ENCODE results near the gene POLR2E. TPM values are rescaled to one million over a fixed set of nuclear protein-coding genes. Genes with fewer than 3 reads are reported as not detected.

POLR2E gene
- total and polyA plus RNA-seq, 4 donors, result 51.8 to 211 (median 171) TPM

DNA sequence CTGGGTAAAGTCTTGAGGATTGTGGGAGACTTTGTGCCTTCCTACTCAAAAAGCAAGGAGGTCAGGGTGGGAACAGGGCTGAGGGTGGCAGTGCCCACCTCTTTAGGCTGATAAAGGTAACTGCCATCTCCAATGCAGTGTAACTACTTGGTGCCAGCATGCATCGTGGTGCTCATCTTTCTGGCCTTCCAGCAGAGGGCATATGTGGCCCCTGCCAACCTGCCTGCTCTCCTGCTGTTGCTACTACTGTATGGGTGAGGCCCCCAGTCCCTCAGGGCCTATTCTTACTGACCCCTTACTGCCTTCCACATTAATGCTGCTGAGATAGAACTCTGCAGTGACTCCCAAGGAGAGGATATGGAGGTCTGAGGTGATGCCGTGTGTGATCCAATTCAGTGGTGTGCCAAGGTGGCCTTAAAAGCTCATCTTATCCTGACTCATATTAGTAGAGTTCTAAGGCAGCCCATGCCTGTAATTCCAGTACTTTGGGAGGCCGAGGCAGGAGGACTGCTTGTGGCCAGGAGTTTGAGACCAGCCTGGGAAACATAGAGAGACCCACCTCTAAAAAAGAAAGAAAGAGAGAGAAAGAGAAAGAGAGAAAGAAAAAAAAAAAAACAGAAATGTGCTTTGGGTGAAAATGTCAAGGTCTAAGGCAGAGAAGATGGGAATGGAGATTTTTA is 37.9 kb downstream of the POLR2E start:
- DNase-seq (ENCODE audit: low spot score), result no peak
- H3K9me3 ChIP-seq (ENCODE audit: control insufficient read depth in 4 of 4, low read length in 3 of 4), result peaks cover 0 to 13% (median 0%) of the 10 kb centered on the region in 4 donors
- no peaks in the 10 kb centered on the region for H3K36me3 ChIP-seq (ENCODE audit: control insufficient read depth in 4 of 4, insufficient read depth in 3 of 4, low read depth in 1 of 4, low read length in 3 of 4)
- TF ChIP-seq, protein P1, sequence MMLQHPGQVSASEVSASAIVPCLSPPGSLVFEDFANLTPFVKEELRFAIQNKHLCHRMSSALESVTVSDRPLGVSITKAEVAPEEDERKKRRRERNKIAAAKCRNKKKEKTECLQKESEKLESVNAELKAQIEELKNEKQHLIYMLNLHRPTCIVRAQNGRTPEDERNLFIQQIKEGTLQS (IDR thresholded peaks at IDR 0.05), result no peak
- TF ChIP-seq, protein P2, sequence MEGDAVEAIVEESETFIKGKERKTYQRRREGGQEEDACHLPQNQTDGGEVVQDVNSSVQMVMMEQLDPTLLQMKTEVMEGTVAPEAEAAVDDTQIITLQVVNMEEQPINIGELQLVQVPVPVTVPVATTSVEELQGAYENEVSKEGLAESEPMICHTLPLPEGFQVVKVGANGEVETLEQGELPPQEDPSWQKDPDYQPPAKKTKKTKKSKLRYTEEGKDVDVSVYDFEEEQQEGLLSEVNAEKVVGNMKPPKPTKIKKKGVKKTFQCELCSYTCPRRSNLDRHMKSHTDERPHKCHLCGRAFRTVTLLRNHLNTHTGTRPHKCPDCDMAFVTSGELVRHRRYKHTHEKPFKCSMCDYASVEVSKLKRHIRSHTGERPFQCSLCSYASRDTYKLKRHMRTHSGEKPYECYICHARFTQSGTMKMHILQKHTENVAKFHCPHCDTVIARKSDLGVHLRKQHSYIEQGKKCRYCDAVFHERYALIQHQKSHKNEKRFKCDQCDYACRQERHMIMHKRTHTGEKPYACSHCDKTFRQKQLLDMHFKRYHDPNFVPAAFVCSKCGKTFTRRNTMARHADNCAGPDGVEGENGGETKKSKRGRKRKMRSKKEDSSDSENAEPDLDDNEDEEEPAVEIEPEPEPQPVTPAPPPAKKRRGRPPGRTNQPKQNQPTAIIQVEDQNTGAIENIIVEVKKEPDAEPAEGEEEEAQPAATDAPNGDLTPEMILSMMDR (IDR thresholded peaks at IDR 0.05; ENCODE audit: low read depth, low read length, missing input control), result peak; percentile 3
- no peak overlapping the region for H3K4me3 ChIP-seq (ENCODE audit: low read depth in 1 of 3, low read length in 3 of 3)
- H3K9ac ChIP-seq (ENCODE audit: low read depth in 1 of 2, low read length in 2 of 2), result no peak overlapping the region
- no peaks in the 10 kb centered on the region for H3K27me3 ChIP-seq (ENCODE audit: control insufficient read depth in 4 of 4, insufficient read depth in 4 of 4, low read length in 3 of 4)
- 56% methylated on average over 3 of the region's 3 CpGs for WGBS
- no peak overlapping the region for H3K27ac ChIP-seq (ENCODE audit: low read depth in 1 of 2, low read length in 2 of 2)
- no peaks in the 10 kb centered on the region for H3K4me1 ChIP-seq (ENCODE audit: control insufficient read depth in 4 of 4, insufficient read depth in 4 of 4, low read length in 3 of 4)

DNA sequence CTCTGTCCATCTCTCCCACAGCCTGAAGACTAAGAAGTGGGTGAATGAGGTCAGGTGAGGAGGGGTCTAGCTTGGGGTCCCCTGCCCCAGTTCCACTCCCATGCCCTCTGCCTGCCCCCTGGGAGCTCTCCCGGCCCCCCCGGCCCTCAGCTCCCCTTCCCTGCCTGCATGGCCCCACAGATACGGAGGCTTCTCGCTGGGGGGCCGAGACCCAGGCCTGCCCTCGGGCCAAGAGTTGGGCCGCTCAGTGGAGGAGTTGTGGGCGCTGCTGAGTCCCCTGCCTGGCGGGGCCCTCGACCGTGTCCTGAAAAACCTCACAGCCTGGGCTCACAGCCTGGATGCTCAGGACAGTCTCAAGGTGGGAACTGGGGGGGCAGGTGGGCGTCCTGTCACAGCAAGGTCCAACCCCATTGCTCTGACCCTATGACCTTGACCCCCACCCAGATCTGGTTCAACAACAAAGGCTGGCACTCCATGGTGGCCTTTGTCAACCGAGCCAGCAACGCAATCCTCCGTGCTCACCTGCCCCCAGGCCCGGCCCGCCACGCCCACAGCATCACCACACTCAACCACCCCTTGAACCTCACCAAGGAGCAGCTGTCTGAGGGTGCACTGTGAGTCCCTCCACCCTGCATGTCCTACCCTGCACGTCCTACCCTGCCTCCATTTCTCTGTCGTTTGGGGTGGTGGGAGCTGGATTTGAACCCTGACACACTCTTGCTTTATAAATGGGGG is 39.1 kb downstream of the POLR2E start:
- Histone ChIP-seq H3K36me3 (ENCODE audit: control insufficient read depth in 4 of 4, insufficient read depth in 3 of 4, low read depth in 1 of 4, low read length in 3 of 4) (no peaks in the 10 kb centered on the region), H3K4me1 (ENCODE audit: control insufficient read depth in 4 of 4, insufficient read depth in 4 of 4, low read length in 3 of 4) (no peaks in the 10 kb centered on the region), H3K27me3 (ENCODE audit: control insufficient read depth in 4 of 4, insufficient read depth in 4 of 4, low read length in 3 of 4) (no peaks in the 10 kb centered on the region), H3K4me3 (ENCODE audit: low read depth in 1 of 3, low read length in 3 of 3) (no peak overlapping the region), H3K27ac (ENCODE audit: low read depth in 1 of 2, low read length in 2 of 2) (no peak overlapping the region), H3K9me3 (ENCODE audit: control insufficient read depth in 4 of 4, low read length in 3 of 4) (peaks cover 0 to 13% (median 0%) of the 10 kb centered on the region in 4 donors), H3K9ac (ENCODE audit: low read depth in 1 of 2, low read length in 2 of 2) (no peak overlapping the region)
- DNase-seq (ENCODE audit: low spot score), result no peak
- TF ChIP-seq, protein P1 (IDR thresholded peaks at IDR 0.05), result no peak
- TF ChIP-seq, protein P2 (IDR thresholded peaks at IDR 0.05; ENCODE audit: low read depth, low read length, missing input control), result no peak
- 97% methylated on average over 20 of the region's 20 CpGs for WGBS

DNA sequence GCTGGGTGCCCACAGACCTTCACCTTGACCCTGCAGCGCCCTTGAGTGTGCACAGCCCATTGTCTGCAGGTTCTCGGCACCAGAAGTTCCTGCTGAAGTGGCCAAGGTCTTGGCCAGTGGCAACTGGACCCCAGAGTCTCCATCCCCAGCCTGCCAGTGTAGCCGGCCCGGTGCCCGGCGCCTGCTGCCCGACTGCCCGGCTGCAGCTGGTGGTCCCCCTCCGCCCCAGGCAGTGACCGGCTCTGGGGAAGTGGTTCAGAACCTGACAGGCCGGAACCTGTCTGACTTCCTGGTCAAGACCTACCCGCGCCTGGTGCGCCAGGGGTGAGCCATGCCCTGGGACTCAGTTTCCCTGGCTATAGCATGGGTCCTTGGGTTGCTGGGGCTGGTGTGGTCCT is 40.1 kb downstream of the POLR2E start:
- Histone ChIP-seq H3K9me3 (ENCODE audit: control insufficient read depth in 4 of 4, low read length in 3 of 4) (peaks cover 0 to 13% (median 0%) of the 10 kb centered on the region in 4 donors), H3K4me3 (ENCODE audit: low read depth in 1 of 3, low read length in 3 of 3) (no peak overlapping the region), H3K27ac (ENCODE audit: low read depth in 1 of 2, low read length in 2 of 2) (no peak overlapping the region), H3K4me1 (ENCODE audit: control insufficient read depth in 4 of 4, insufficient read depth in 4 of 4, low read length in 3 of 4) (no peaks in the 10 kb centered on the region), H3K36me3 (ENCODE audit: control insufficient read depth in 4 of 4, insufficient read depth in 3 of 4, low read depth in 1 of 4, low read length in 3 of 4) (no peaks in the 10 kb centered on the region), H3K27me3 (ENCODE audit: control insufficient read depth in 4 of 4, insufficient read depth in 4 of 4, low read length in 3 of 4) (no peaks in the 10 kb centered on the region), H3K9ac (ENCODE audit: low read depth in 1 of 2, low read length in 2 of 2) (no peak overlapping the region)
- WGBS, result 94% methylated on average over 14 of the region's 14 CpGs
- DNase-seq (ENCODE audit: low spot score), result no peak
- no peak for TF ChIP-seq GABPA (IDR thresholded peaks at IDR 0.05 in 1 of 2, conservative IDR thresholded peaks at IDR 0.05 in 1 of 2)
- no peak for TF ChIP-seq RAD21 (IDR thresholded peaks at IDR 0.05)
- TF ChIP-seq, protein P1 (IDR thresholded peaks at IDR 0.05), result no peak
- TF ChIP-seq NR2F2 (IDR thresholded peaks at IDR 0.05), result no peak
- TF ChIP-seq JUND (IDR thresholded peaks at IDR 0.05), result no peak
- TF ChIP-seq EGR1 (IDR thresholded peaks at IDR 0.05; ENCODE audit: low read depth in 2 of 2), result no peak
- TF ChIP-seq, protein P3, sequence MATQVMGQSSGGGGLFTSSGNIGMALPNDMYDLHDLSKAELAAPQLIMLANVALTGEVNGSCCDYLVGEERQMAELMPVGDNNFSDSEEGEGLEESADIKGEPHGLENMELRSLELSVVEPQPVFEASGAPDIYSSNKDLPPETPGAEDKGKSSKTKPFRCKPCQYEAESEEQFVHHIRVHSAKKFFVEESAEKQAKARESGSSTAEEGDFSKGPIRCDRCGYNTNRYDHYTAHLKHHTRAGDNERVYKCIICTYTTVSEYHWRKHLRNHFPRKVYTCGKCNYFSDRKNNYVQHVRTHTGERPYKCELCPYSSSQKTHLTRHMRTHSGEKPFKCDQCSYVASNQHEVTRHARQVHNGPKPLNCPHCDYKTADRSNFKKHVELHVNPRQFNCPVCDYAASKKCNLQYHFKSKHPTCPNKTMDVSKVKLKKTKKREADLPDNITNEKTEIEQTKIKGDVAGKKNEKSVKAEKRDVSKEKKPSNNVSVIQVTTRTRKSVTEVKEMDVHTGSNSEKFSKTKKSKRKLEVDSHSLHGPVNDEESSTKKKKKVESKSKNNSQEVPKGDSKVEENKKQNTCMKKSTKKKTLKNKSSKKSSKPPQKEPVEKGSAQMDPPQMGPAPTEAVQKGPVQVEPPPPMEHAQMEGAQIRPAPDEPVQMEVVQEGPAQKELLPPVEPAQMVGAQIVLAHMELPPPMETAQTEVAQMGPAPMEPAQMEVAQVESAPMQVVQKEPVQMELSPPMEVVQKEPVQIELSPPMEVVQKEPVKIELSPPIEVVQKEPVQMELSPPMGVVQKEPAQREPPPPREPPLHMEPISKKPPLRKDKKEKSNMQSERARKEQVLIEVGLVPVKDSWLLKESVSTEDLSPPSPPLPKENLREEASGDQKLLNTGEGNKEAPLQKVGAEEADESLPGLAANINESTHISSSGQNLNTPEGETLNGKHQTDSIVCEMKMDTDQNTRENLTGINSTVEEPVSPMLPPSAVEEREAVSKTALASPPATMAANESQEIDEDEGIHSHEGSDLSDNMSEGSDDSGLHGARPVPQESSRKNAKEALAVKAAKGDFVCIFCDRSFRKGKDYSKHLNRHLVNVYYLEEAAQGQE (IDR thresholded peaks at IDR 0.05), result no peak
- TF ChIP-seq FOXA1 (IDR thresholded peaks at IDR 0.05), result no peak
- TF ChIP-seq RXRA (IDR thresholded peaks at IDR 0.05), result no peak
- no peak for TF ChIP-seq HNF4A (conservative IDR thresholded peaks at IDR 0.05)
- TF ChIP-seq, protein P4, sequence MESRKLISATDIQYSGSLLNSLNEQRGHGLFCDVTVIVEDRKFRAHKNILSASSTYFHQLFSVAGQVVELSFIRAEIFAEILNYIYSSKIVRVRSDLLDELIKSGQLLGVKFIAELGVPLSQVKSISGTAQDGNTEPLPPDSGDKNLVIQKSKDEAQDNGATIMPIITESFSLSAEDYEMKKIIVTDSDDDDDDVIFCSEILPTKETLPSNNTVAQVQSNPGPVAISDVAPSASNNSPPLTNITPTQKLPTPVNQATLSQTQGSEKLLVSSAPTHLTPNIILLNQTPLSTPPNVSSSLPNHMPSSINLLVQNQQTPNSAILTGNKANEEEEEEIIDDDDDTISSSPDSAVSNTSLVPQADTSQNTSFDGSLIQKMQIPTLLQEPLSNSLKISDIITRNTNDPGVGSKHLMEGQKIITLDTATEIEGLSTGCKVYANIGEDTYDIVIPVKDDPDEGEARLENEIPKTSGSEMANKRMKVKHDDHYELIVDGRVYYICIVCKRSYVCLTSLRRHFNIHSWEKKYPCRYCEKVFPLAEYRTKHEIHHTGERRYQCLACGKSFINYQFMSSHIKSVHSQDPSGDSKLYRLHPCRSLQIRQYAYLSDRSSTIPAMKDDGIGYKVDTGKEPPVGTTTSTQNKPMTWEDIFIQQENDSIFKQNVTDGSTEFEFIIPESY (IDR thresholded peaks at IDR 0.05), result no peak
